HG03139 (cell line): Measurements from ENCODE around the gene CPNE7.

Experiments used
- ATAC-seq: cut with Tn5 transposase; IDR thresholded peaks from one replicate; pipeline ENCODE4 v1.9.1; 2021; ENCODE audit not compliant: unreplicated experiment

CPNE7 gene

GRCh38 chr16:89575247-89576152 lies at the start of gene CPNE7:
Gene CPNE7 (plus strand): TSS chr16:89575758. CDS start chr16:89575898, 140 bp downstream.
- ATAC-seq, result no peak

GRCh38 chr16:89529097-89529496 lies 46.5 kb upstream of the CPNE7 start:
- ATAC-seq, result no peak

GRCh38 chr16:89530401-89531381 lies 44.9 kb upstream of the CPNE7 start:
- no peak for ATAC-seq

- no peak for ATAC-seq
Observed at GRCh38 chr16:89531821-89532526, 43.6 kb upstream of the CPNE7 start.

- no peak for ATAC-seq
Observed at GRCh38 chr16:89534252-89534756, 41.3 kb upstream of the CPNE7 start.

GRCh38 chr16:89536371-89536770 lies 39.2 kb upstream of the CPNE7 start:
- ATAC-seq, result no peak

- no peak for ATAC-seq
Observed at GRCh38 chr16:89536886-89537548, 38.5 kb upstream of the CPNE7 start.

GRCh38 chr16:89537549-89537925 lies 38.0 kb upstream of the CPNE7 start:
- ATAC-seq, result no peak

- ATAC-seq, result no peak
Observed at GRCh38 chr16:89538286-89538685, 37.3 kb upstream of the CPNE7 start.

GRCh38 chr16:89540557-89540956 lies 35.0 kb upstream of the CPNE7 start:
- no peak for ATAC-seq

- ATAC-seq, result no peak
Observed at GRCh38 chr16:89541792-89542191, 33.8 kb upstream of the CPNE7 start.

GRCh38 chr16:89544113-89544512 lies 31.4 kb upstream of the CPNE7 start:
- no peak for ATAC-seq

GRCh38 chr16:89544713-89545043 lies 30.9 kb upstream of the CPNE7 start:
- no peak for ATAC-seq

GRCh38 chr16:89545044-89545830 lies 30.3 kb upstream of the CPNE7 start:
- ATAC-seq, result no peak

- ATAC-seq, result no peak
Observed at GRCh38 chr16:89545831-89546574, 29.6 kb upstream of the CPNE7 start.

GRCh38 chr16:89546781-89547180 lies 28.8 kb upstream of the CPNE7 start:
- no peak for ATAC-seq

GRCh38 chr16:89547291-89547690 lies 28.3 kb upstream of the CPNE7 start:
- no peak for ATAC-seq

GRCh38 chr16:89547860-89548259 lies 27.7 kb upstream of the CPNE7 start:
- ATAC-seq, result no peak
